Measurements from ENCODE around the gene HIGD1A.

HIGD1A gene

GRCh38 chr3:42844815-42845214 lies 40.5 kb upstream of the HIGD1A start:
- Histone ChIP-seq H3F3A (ENCODE audit: insufficient read depth, low read length) (no peaks in the 10 kb centered on the region), H3K9me2 (replicated peaks; ENCODE audit: insufficient read depth, low read length) (no peaks in the 10 kb centered on the region)
- TF ChIP-seq CTCF (IDR thresholded peaks at IDR 0.05; ENCODE audit: low read length): no peak
- TF ChIP-seq EZH2phosphoT487 (IDR thresholded peaks at IDR 0.05; ENCODE audit: low read length): no peak
- no peak for TF ChIP-seq EZH2 (optimal IDR thresholded peaks at IDR 0.05; ENCODE audit: low read depth, low read length)

GRCh38 chr3:42844412-42844713 lies 40.1 kb upstream of the HIGD1A start:
- H3K9me3 ChIP-seq (replicated peaks; ENCODE audit: insufficient read depth, low read length): no peaks in the 10 kb centered on the region
- H3K9me2 ChIP-seq (replicated peaks; ENCODE audit: insufficient read depth, low read length): no peaks in the 10 kb centered on the region
- DNase-seq: no peak
- no peaks in the 10 kb centered on the region for H3F3A ChIP-seq (ENCODE audit: insufficient read depth, low read length)
- no peaks in the 10 kb centered on the region for H3K27me3 ChIP-seq (replicated peaks; ENCODE audit: insufficient read depth, low read length)
- no peak overlapping the region for H3K9ac ChIP-seq (ENCODE audit: low read length)
- H4K20me1 ChIP-seq (ENCODE audit: insufficient read depth, low read length): no peaks in the 10 kb centered on the region
- no peak overlapping the region for H3K27ac ChIP-seq (ENCODE audit: low read length)
- no peaks in the 10 kb centered on the region for H3K36me3 ChIP-seq (replicated peaks; ENCODE audit: insufficient read depth, low read length)
- no peaks in the 10 kb centered on the region for H3K79me2 ChIP-seq (ENCODE audit: low read length)
- H3K4me2 ChIP-seq (ENCODE audit: low read depth, low read length): no peak overlapping the region
- TF ChIP-seq CTCF (IDR thresholded peaks at IDR 0.05; ENCODE audit: low read length) (no peak), EZH2phosphoT487 (IDR thresholded peaks at IDR 0.05; ENCODE audit: low read length) (no peak), EZH2 (optimal IDR thresholded peaks at IDR 0.05; ENCODE audit: low read depth, low read length) (no peak)
- peaks cover 7% of the 10 kb centered on the region; the same call in 1 of the 2 replicates for H3K4me1 ChIP-seq (ENCODE audit: low read length)
- H3K4me3 ChIP-seq (ENCODE audit: low read length): no peak overlapping the region
- H2AFZ ChIP-seq (ENCODE audit: low read length): no peak overlapping the region

More at GRCh38 chr3:42844815-42845214, 40.5 kb upstream of the HIGD1A start:
- Histone ChIP-seq H3K27ac (ENCODE audit: low read length) (no peak overlapping the region), H3K9ac (ENCODE audit: low read length) (no peak overlapping the region), H3K4me1 (ENCODE audit: low read length) (peaks cover 7% of the 10 kb centered on the region; the same call in 1 of the 2 replicates), H3K79me2 (ENCODE audit: low read length) (no peaks in the 10 kb centered on the region), H3K4me3 (ENCODE audit: low read length) (no peak overlapping the region), H3K36me3 (replicated peaks; ENCODE audit: insufficient read depth, low read length) (no peaks in the 10 kb centered on the region), H2AFZ (ENCODE audit: low read length) (no peak overlapping the region), H3K9me3 (replicated peaks; ENCODE audit: insufficient read depth, low read length) (no peaks in the 10 kb centered on the region), H4K20me1 (ENCODE audit: insufficient read depth, low read length) (no peaks in the 10 kb centered on the region), H3K27me3 (replicated peaks; ENCODE audit: insufficient read depth, low read length) (no peaks in the 10 kb centered on the region), H3K4me2 (ENCODE audit: low read depth, low read length) (no peak overlapping the region)
- no peak for DNase-seq

- no peak overlapping the region for H3K4me2 ChIP-seq (ENCODE audit: low read depth, low read length)
Observed at GRCh38 chr3:42843713-42844411, 39.6 kb upstream of the HIGD1A start.

More at GRCh38 chr3:42843713-42844411, 39.6 kb upstream of the HIGD1A start:
- Histone ChIP-seq H4K20me1 (ENCODE audit: insufficient read depth, low read length) (no peaks in the 10 kb centered on the region), H3K9me2 (replicated peaks; ENCODE audit: insufficient read depth, low read length) (no peaks in the 10 kb centered on the region), H3K36me3 (replicated peaks; ENCODE audit: insufficient read depth, low read length) (no peaks in the 10 kb centered on the region), H3F3A (ENCODE audit: insufficient read depth, low read length) (no peaks in the 10 kb centered on the region), H3K79me2 (ENCODE audit: low read length) (no peaks in the 10 kb centered on the region), H3K4me1 (ENCODE audit: low read length) (peaks cover 7% of the 10 kb centered on the region; the same call in 1 of the 2 replicates), H3K27me3 (replicated peaks; ENCODE audit: insufficient read depth, low read length) (no peaks in the 10 kb centered on the region), H3K4me3 (ENCODE audit: low read length) (no peak overlapping the region), H3K9me3 (replicated peaks; ENCODE audit: insufficient read depth, low read length) (no peaks in the 10 kb centered on the region), H3K27ac (ENCODE audit: low read length) (no peak overlapping the region), H3K9ac (ENCODE audit: low read length) (no peak overlapping the region), H2AFZ (ENCODE audit: low read length) (no peak overlapping the region)
- TF ChIP-seq EZH2 (optimal IDR thresholded peaks at IDR 0.05; ENCODE audit: low read depth, low read length): no peak
- TF ChIP-seq CTCF (IDR thresholded peaks at IDR 0.05; ENCODE audit: low read length): no peak
- TF ChIP-seq EZH2phosphoT487 (IDR thresholded peaks at IDR 0.05; ENCODE audit: low read length): no peak
- DNase-seq: no peak

Data from MM.1S (cell line).